NCI-H1436 treated with DMSO at 0.1 percent for 48 hours (cell line): ENCODE results near the gene GRM8.
A peak's percentile ranks its signal among the peaks of the same experiment; 100 is the strongest.

Source experiments
- DNase-seq: peaks from one replicate; lab custom pipeline; 2025; lab: John Stamatoyannopoulos, UW

Gene GRM8

GRCh38 chr7:126658684-126659083 is 594.1 kb downstream of the GRM8 start:
- no peak for DNase-seq

- peak; percentile 17 for DNase-seq
Measured at GRCh38 chr7:126657599-126658358, 595.0 kb downstream of the GRM8 start.

- DNase-seq = no peak
Measured at GRCh38 chr7:126657137-126657536, 595.6 kb downstream of the GRM8 start.

GRCh38 chr7:126656165-126656564 is 596.6 kb downstream of the GRM8 start:
- DNase-seq = no peak

- DNase-seq = no peak
Measured at GRCh38 chr7:126637538-126637937, 615.2 kb downstream of the GRM8 start.

GRCh38 chr7:126635545-126635944 is 617.2 kb downstream of the GRM8 start:
- DNase-seq = no peak

- DNase-seq = no peak
Measured at GRCh38 chr7:126608339-126608776, 644.4 kb downstream of the GRM8 start.

GRCh38 chr7:126606331-126606730 is 646.4 kb downstream of the GRM8 start:
- DNase-seq = no peak

- no peak for DNase-seq
Measured at GRCh38 chr7:126605553-126605952, 647.2 kb downstream of the GRM8 start.

- DNase-seq = peak; percentile 49
Measured at GRCh38 chr7:126605056-126605455, 647.7 kb downstream of the GRM8 start.

GRCh38 chr7:126589068-126589684 is 663.6 kb downstream of the GRM8 start:
- DNase-seq = no peak

- DNase-seq = peak; percentile 62
Measured at GRCh38 chr7:126578338-126578737, 674.4 kb downstream of the GRM8 start.

- DNase-seq = no peak
Measured at GRCh38 chr7:126574276-126575250, 678.2 kb downstream of the GRM8 start.

GRCh38 chr7:126570845-126571244 is 681.9 kb downstream of the GRM8 start:
- DNase-seq = no peak

- no peak for DNase-seq
Measured at GRCh38 chr7:126569402-126569801, 683.3 kb downstream of the GRM8 start.

- no peak for DNase-seq
Measured at GRCh38 chr7:126557271-126557670, 695.5 kb downstream of the GRM8 start.

GRCh38 chr7:126541406-126541805 is 711.3 kb downstream of the GRM8 start:
- no peak for DNase-seq

- DNase-seq = peak; percentile 26
Measured at GRCh38 chr7:126535176-126535575, 717.6 kb downstream of the GRM8 start.

GRCh38 chr7:126533715-126534114 is 719.0 kb downstream of the GRM8 start:
- no peak for DNase-seq

GRCh38 chr7:126529833-126530232 is 722.9 kb downstream of the GRM8 start:
- DNase-seq = no peak

- no peak for DNase-seq
Measured at GRCh38 chr7:126529254-126529653, 723.5 kb downstream of the GRM8 start.

- no peak for DNase-seq
Measured at GRCh38 chr7:126525906-126526305, 726.8 kb downstream of the GRM8 start.
